Esophagus (tissue), 2 donors: ENCODE measurements around the gene PRSS36. TPM values are rescaled to one million over a fixed set of nuclear protein-coding genes. Genes with fewer than 3 reads are reported as not detected.

ENCODE experiments used
- H3K27ac ChIP-seq, 2 donors: one replicate each; pipeline ENCODE4 v1.5.1; 2013; ENCODE audit warnings: low read depth in 2 of 2, mild to moderate bottlenecking in 2 of 2, inconsistent platforms in 1 of 2, low read length in 1 of 2, moderate library complexity in 1 of 2
- H3K27me3 ChIP-seq, 2 donors: one replicate each; pipeline ENCODE4 v1.6.1; 2013; ENCODE audit warnings: low read length in 2 of 2, control low read depth in 1 of 2, mild to moderate bottlenecking in 1 of 2; ENCODE audit not compliant: insufficient read depth in 2 of 2, control insufficient read depth in 1 of 2
- H3K36me3 ChIP-seq, 2 donors: one replicate each; pipeline ENCODE4 v1.6.1; 2013; ENCODE audit warnings: low read length in 1 of 2; ENCODE audit not compliant: control insufficient read depth in 2 of 2, insufficient read depth in 2 of 2
- H3K4me1 ChIP-seq, 2 donors: one replicate each; pipeline ENCODE4 v1.6.1; 2013; ENCODE audit warnings: low read length in 1 of 2; ENCODE audit not compliant: control insufficient read depth in 2 of 2, insufficient read depth in 2 of 2
- H3K4me3 ChIP-seq, 2 donors: one replicate each; pipeline ENCODE4 v1.5.1; 2013; ENCODE audit warnings: low read length in 2 of 2, mild to moderate bottlenecking in 2 of 2, low read depth in 1 of 2, moderate library complexity in 1 of 2
- H3K9me3 ChIP-seq, 2 donors: one replicate each; pipeline ENCODE4 v1.6.1; 2013; ENCODE audit warnings: mild to moderate bottlenecking in 2 of 2, low read depth in 1 of 2, low read length in 1 of 2, moderate library complexity in 1 of 2; ENCODE audit not compliant: control insufficient read depth in 2 of 2, insufficient read depth in 1 of 2
- WGBS, 2 donors: extraction: QIAGEN DNeasy Blood & Tissue Kit; methylation state at CpG; one replicate each; pipeline ENCODE4 v1.1.7; 2013; 5-methylcytosine and 5-hydroxymethylcytosine counted together
- polyA plus RNA-seq, 2 donors: library from polyadenylated mRNA; stranded (reverse); fragments of 200-250 nt; gene quantifications; one replicate each; pipeline ENCODE4 v1.2.3, GENCODE V29; 2013
- donor health status: healthy with polysubstance abuse.
- donor health status: Bipolar disorder and iron deficiency.

Gene PRSS36
- polyA plus RNA-seq, 2 donors: 1.7 to 2.4 TPM

DNA sequence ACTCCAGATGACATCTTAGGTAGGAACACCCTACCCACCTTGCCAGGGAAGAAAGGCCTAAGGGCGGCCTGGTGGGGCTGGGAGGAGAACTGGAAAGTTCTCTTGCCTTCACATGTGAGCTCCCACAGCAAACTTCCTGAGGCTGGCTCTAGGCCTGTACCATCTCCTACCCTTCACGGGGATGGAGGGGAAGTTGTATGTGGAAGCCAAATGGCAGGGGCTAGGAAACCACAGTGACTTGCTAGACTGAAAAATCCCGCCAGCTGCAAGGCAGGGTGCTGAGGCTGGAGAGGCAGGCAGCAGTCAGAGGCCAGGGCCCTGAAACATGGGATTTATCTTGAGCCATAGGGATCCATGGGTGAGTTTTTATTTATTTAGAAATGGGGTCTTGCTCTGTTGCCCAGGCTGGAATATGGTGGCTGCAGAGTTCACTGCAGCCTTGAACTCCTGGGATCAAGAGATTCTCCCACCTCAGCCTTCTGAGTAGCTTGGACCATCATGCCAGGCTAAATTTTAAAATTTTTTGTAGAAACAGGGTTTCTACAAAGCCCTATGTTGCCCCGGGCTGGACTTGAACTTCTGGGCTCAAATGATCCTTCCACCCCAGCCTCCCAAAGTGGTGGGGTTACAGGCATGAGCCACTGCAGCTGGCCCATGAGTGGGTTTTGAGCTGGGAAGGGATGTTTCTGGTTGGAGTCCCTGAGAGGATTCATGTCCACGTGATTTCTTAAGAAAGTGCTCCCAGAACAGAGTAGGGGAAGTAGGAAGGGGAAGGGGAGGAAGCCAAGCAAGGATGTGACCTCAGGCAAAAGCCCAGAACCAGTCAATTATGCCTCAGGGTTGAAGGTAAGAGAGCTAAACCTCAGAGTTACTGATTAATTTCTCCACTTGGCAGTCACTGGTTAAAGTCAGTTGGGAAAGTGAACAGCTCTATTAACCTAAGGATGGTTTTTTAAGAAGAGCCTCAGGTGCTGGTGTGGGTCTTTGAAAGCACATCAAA lies 36.4 kb downstream of the PRSS36 start:
- H3K9me3 ChIP-seq: no peaks in the 10 kb centered on the region
- peaks cover 3 to 27% of the 10 kb centered on the region in 2 donors for H3K4me1 ChIP-seq
- H3K36me3 ChIP-seq: peaks cover 12 to 26% of the 10 kb centered on the region in 2 donors
- 52 to 60% methylated on average over 5 of the region's 5 CpGs for WGBS, 2 donors
- no peaks in the 10 kb centered on the region for H3K27me3 ChIP-seq
- peak overlapping the region; percentile 71 to 87 for H3K27ac ChIP-seq
- no peak overlapping the region for H3K4me3 ChIP-seq

DNA sequence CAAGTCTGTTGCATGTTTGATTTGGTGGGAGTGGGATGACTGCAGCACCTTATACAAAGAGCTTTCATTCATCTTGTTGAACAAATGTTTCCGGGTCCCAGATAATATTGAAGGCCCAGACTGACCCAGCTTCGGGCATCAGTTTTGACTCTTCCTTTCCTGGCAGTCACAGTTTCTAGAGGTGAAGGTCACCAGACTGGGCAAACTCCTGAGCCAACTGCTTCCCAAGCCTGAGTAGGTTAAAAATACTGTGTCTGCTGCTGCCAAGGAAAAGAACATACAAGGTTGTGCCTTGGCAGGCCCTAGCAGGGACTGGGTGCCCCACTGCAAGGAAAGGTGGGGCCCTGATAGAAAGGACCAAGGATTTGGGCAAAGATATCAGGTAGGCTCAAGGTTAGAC lies 37.2 kb downstream of the PRSS36 start:
- peak overlapping the region; percentile 71 to 87 for H3K27ac ChIP-seq

GRCh38 chr16:31111881-31112466 lies 37.9 kb downstream of the PRSS36 start:
- H3K4me3 ChIP-seq: no peak overlapping the region
- no peaks in the 10 kb centered on the region for H3K27me3 ChIP-seq
- WGBS, 2 donors: 66 to 79% methylated on average over 23 of the region's 23 CpGs
- no peaks in the 10 kb centered on the region for H3K9me3 ChIP-seq
- H3K36me3 ChIP-seq: peaks cover 12 to 26% of the 10 kb centered on the region in 2 donors
- peaks cover 3 to 27% of the 10 kb centered on the region in 2 donors for H3K4me1 ChIP-seq
- peak overlapping the region; percentile 71 to 87 for H3K27ac ChIP-seq

More for the DNA sequence above, 37.2 kb downstream of the PRSS36 start:
- Histone ChIP-seq H3K9me3 (no peaks in the 10 kb centered on the region), H3K27me3 (no peaks in the 10 kb centered on the region), H3K4me3 (no peak overlapping the region), H3K4me1 (peaks cover 3 to 27% of the 10 kb centered on the region in 2 donors), H3K36me3 (peaks cover 12 to 26% of the 10 kb centered on the region in 2 donors)
- 40 to 44% methylated on average over 2 of the region's 2 CpGs for WGBS, 2 donors

- WGBS, 2 donors: 73 to 79% methylated on average over 26 of the region's 26 CpGs
- H3K27me3 ChIP-seq: no peaks in the 10 kb centered on the region
- no peak overlapping the region for H3K27ac ChIP-seq
- H3K36me3 ChIP-seq: peaks cover 12 to 26% of the 10 kb centered on the region in 2 donors
- no peaks in the 10 kb centered on the region for H3K9me3 ChIP-seq
- no peak overlapping the region for H3K4me3 ChIP-seq
- H3K4me1 ChIP-seq: peaks cover 3 to 29% of the 10 kb centered on the region in 2 donors
Measured at GRCh38 chr16:31110106-31111034, 39.5 kb downstream of the PRSS36 start.

GRCh38 chr16:31109622-31110021 lies 40.2 kb downstream of the PRSS36 start:
- WGBS, 2 donors: 81 to 89% methylated on average over 12 of the region's 12 CpGs
- no peaks in the 10 kb centered on the region for H3K27me3 ChIP-seq
- H3K27ac ChIP-seq: no peak overlapping the region
- H3K9me3 ChIP-seq: no peaks in the 10 kb centered on the region
- H3K4me1 ChIP-seq: peaks cover 3 to 29% of the 10 kb centered on the region in 2 donors
- H3K36me3 ChIP-seq: peaks cover 12 to 26% of the 10 kb centered on the region in 2 donors
- H3K4me3 ChIP-seq: no peak overlapping the region

GRCh38 chr16:31108794-31109558 lies 40.9 kb downstream of the PRSS36 start:
- no peaks in the 10 kb centered on the region for H3K27me3 ChIP-seq
- H3K4me1 ChIP-seq: peaks cover 3 to 29% of the 10 kb centered on the region in 2 donors
- H3K27ac ChIP-seq: peak overlapping the region; percentile 70 to 88
- peaks cover 12 to 26% of the 10 kb centered on the region in 2 donors for H3K36me3 ChIP-seq
- WGBS, 2 donors: 37 to 41% methylated on average over 53 to 57 of the region's 57 CpGs
- H3K9me3 ChIP-seq: no peaks in the 10 kb centered on the region
- peak overlapping the region; percentile 65 to 94 for H3K4me3 ChIP-seq

DNA sequence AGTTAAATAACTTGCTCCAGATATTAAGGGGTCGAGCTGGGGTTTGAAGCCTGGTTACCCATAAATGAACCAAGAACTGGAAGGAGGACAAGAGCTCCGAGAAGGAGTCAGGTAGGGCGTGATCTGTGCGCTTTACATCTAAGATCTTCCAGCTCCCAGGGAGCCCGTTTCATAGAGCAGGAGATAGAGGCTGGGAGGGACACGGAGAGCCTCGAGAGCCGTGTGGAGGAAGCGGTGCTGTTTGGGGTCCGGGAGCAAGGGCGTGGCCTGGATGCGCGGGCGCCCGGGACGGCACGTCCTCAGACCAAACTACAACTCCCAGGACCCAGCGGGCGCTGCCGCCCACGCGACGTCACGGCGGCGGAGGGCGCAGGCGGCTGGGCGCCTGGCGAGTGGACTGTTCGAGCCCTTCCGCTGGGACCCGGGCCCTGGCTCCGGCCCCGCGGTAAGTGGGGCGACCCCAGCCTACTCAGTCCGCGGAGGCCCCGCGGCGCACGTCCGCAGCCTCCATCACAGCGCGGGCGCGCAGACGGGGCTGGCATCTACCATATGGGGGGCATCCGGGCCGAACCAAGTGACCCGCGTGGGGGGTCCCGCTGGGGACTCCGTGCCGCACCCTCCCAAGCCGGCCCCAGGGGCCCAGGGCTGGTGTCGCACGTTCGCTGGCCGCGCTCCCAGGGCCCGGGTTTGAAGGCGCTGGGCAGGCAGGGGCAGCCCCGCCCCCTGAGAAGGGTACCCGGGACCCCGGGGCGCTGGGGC lies 41.7 kb downstream of the PRSS36 start, which contains the start of gene BCKDK:
Gene BCKDK, plus strand, starts transcription at position 352 of the 759 bp plus-strand sequence. CDS start 838 bp downstream, outside the sequence.
- Histone ChIP-seq H3K27ac (peak within 1 kb of the TSS; percentile 70 to 88), H3K36me3 (peaks cover 12 to 26% of the 10 kb centered on the region in 2 donors), H3K27me3 (no peaks in the 10 kb centered on the region), H3K9me3 (no peaks in the 10 kb centered on the region), H3K4me3 (peak within 1 kb of the TSS; percentile 65 to 94), H3K4me1 (peaks cover 3 to 27% of the 10 kb centered on the region in 2 donors)
- WGBS, 2 donors: 3 to 5% methylated on average over 53 to 68 of the region's 68 CpGs

DNA sequence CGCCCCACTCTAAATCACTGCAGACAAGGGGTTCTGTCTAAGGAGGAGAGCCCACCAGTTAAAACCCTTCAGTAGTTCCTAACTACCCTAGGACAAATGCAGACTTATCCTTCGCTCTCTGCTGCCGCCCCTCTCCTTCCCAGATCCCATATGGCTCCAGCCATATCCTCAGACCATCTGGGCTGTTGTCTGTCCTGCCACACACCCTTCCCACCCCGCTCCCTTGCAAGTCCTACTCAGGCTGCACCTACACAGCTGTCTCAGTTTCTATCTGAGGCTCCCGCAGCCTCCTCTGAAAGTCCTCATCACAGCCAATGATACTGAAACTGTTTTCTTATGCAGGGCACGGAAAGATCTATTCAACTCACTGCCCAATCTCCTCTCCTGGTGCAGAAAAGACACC lies 42.4 kb downstream of the PRSS36 start:
- Histone ChIP-seq H3K4me1 (peaks cover 3 to 27% of the 10 kb centered on the region in 2 donors), H3K4me3 (no peak overlapping the region), H3K9me3 (no peaks in the 10 kb centered on the region), H3K27ac (peak overlapping the region in 1 of 2 donors; percentile 6), H3K27me3 (no peaks in the 10 kb centered on the region), H3K36me3 (peaks cover 12 to 26% of the 10 kb centered on the region in 2 donors)
- 86 to 92% methylated on average over 6 of the region's 6 CpGs for WGBS, 2 donors
